H1 (cell line): Measurements from ENCODE around the gene STK36. TPM values are rescaled to one million over a fixed set of nuclear protein-coding genes. Genes with fewer than 3 reads are reported as not detected.

Source experiments
- CTCF ChIA-PET: fragments of 300-600 bp; sonication (Branson Sonifier 250); formaldehyde crosslinking; loops from one replicate; lab custom pipeline; 2021; ENCODE audit not compliant: partially characterized antibody; lab: Charles Lee
- POLR2A ChIA-PET: fragments of 300-600 bp; sonication (Branson Sonifier 250); formaldehyde crosslinking; loops from one replicate; lab custom pipeline; 2021; ENCODE audit warnings: inconsistent platforms; ENCODE audit not compliant: partially characterized antibody; lab: Charles Lee
- DNase-seq, 2 experiments: peaks; one replicate each; pipeline versions ENCODE4 v3.0.0 to v3.0.0-alpha.2; 2010 to 2022; ENCODE audit warnings: low spot score in 2 of 2, low read depth in 1 of 2, mixed read lengths in 1 of 2
- FAIRE-seq: peaks from 2 replicates; lab custom pipeline; 2011; peaks lifted over from hg19 to GRCh38; lab: Jason Lieb, UNC
- H2AFZ ChIP-seq: 2 replicates; pipeline ENCODE4 v1.8.1; 2012; ENCODE audit warnings: low read length, inconsistent platforms
- H2AK5ac ChIP-seq: 2 replicates; pipeline ENCODE4 v1.6.1; 2013; ENCODE audit warnings: low read depth, low read length
- H2BK120ac ChIP-seq: replicated peaks from 2 replicates; pipeline ENCODE3; 2013; ENCODE audit warnings: low read depth, low read length, inconsistent platforms
- H2BK12ac ChIP-seq: 2 replicates; pipeline ENCODE4 v1.6.1; 2013; ENCODE audit warnings: low read depth, low read length
- H2BK15ac ChIP-seq: 2 replicates; pipeline ENCODE4 v1.6.1; 2013; ENCODE audit warnings: low read length
- H2BK20ac ChIP-seq: 2 replicates; pipeline ENCODE4 v1.6.1; 2013; ENCODE audit warnings: low read length
- H2BK5ac ChIP-seq: 2 replicates; pipeline ENCODE4 v1.6.1; 2013; ENCODE audit warnings: low read depth, low read length
- H3K14ac ChIP-seq: 2 replicates; pipeline ENCODE4 v1.6.1; 2013; ENCODE audit warnings: inconsistent platforms; ENCODE audit not compliant: insufficient read length
- H3K18ac ChIP-seq: 2 replicates; pipeline ENCODE4 v1.6.1; 2013; ENCODE audit warnings: low read length; ENCODE audit errors: extremely low read depth
- H3K23ac ChIP-seq: 2 replicates; pipeline ENCODE4 v1.6.1; 2013; ENCODE audit warnings: inconsistent platforms; ENCODE audit not compliant: insufficient read length
- H3K23me2 ChIP-seq: 2 replicates; pipeline ENCODE4 v1.6.1; 2013; ENCODE audit warnings: low read depth, low read length
- H3K27ac ChIP-seq: 2 replicates; pipeline ENCODE4 v1.6.1; 2011; ENCODE audit warnings: low read depth, low read length, inconsistent platforms
- H3K27me3 ChIP-seq, 4 experiments: replicated peaks in 1 of 4; 1 replicate in 1 of 4; 2 replicates in 3 of 4; pipeline versions ENCODE4 v1.6.1 to v1.8.1; 2011 to 2013; ENCODE audit warnings: low read length in 3 of 4, mild to moderate bottlenecking in 3 of 4, inconsistent platforms in 2 of 4, mixed read lengths in 2 of 4, moderate library complexity in 1 of 4; ENCODE audit not compliant: control insufficient read depth in 3 of 4, insufficient read depth in 3 of 4; ENCODE audit errors: extremely low read depth in 1 of 4
- H3K36me3 ChIP-seq, 4 experiments: 2 replicates each; pipeline versions ENCODE4 v1.6.1 to v1.8.1; 2011 to 2013; ENCODE audit warnings: mild to moderate bottlenecking in 4 of 4, low read length in 3 of 4, moderate library complexity in 2 of 4, control low read depth in 1 of 4, inconsistent platforms in 1 of 4; ENCODE audit not compliant: insufficient read depth in 4 of 4, control insufficient read depth in 2 of 4
- H3K4ac ChIP-seq: replicated peaks from 2 replicates; pipeline ENCODE3; 2013; ENCODE audit warnings: low read length, low read depth, mixed read lengths, inconsistent platforms; ENCODE audit not compliant: insufficient read length
- H3K4me1 ChIP-seq, 4 experiments: replicated peaks in 1 of 4; 1 replicate in 1 of 4; 2 replicates in 3 of 4; pipeline versions ENCODE4 v1.6.1 to v1.8.1; 2011 to 2013; ENCODE audit warnings: low read length in 3 of 4, inconsistent platforms in 2 of 4, mixed read lengths in 1 of 4; ENCODE audit not compliant: insufficient read depth in 4 of 4, control insufficient read depth in 3 of 4
- H3K4me2 ChIP-seq, 2 experiments: 2 replicates each; pipeline versions ENCODE4 v1.6.1 to v1.8.1; 2011 to 2013; ENCODE audit warnings: low read depth in 2 of 2, low read length in 2 of 2, control low read depth in 1 of 2, inconsistent platforms in 1 of 2, mild to moderate bottlenecking in 1 of 2; ENCODE audit not compliant: insufficient read depth in 1 of 2
- H3K4me3 ChIP-seq, 4 experiments: fragments of 200-600, 300-600 bp in 1 of 4; sonication (generic), shearing (Covaris generic), sonication (Bioruptor Twin) in 1 of 4; 2 replicates each; pipeline versions ENCODE4 v1.5.1 to v1.8.1; 2011 to 2016; ENCODE audit warnings: low read length in 4 of 4, low read depth in 3 of 4, control low read depth in 2 of 4, inconsistent platforms in 2 of 4, mild to moderate bottlenecking in 2 of 4, mixed read lengths in 1 of 4, moderate library complexity in 1 of 4; ENCODE audit not compliant: insufficient read depth in 2 of 4; ENCODE audit errors: extremely low read depth in 1 of 4
- H3K56ac ChIP-seq: replicated peaks from 2 replicates; pipeline ENCODE3; 2013; ENCODE audit warnings: low read depth, mild to moderate bottlenecking, mixed read lengths, low read length, inconsistent platforms; ENCODE audit not compliant: insufficient read length
- H3K79me1 ChIP-seq: 2 replicates; pipeline ENCODE4 v1.6.1; 2013; ENCODE audit warnings: low read depth, low read length, control low read depth
- H3K79me2 ChIP-seq, 2 experiments: 2 replicates each; pipeline versions ENCODE4 v1.6.1 to v1.8.1; 2012 to 2013; ENCODE audit warnings: low read length in 2 of 2, mild to moderate bottlenecking in 2 of 2, inconsistent platforms in 1 of 2; ENCODE audit not compliant: insufficient read depth in 2 of 2, control insufficient read depth in 1 of 2
- H3K9ac ChIP-seq, 4 experiments: replicated peaks in 1 of 4; 1 replicate in 1 of 4; 2 replicates in 3 of 4; pipeline versions ENCODE4 v1.6.1 to v1.8.1; 2011 to 2013; ENCODE audit warnings: low read depth in 3 of 4, low read length in 3 of 4, control low read depth in 2 of 4, mild to moderate bottlenecking in 2 of 4, moderate library complexity in 2 of 4, inconsistent platforms in 1 of 4; ENCODE audit errors: extremely low read depth in 1 of 4
- H3K9me3 ChIP-seq, 2 experiments: 2 replicates each; pipeline versions ENCODE4 v1.6.1 to v1.8.1; 2012 to 2013; ENCODE audit warnings: mild to moderate bottlenecking in 2 of 2, moderate library complexity in 2 of 2, control low read depth in 1 of 2, inconsistent platforms in 1 of 2, low read depth in 1 of 2, low read length in 1 of 2, mixed read lengths in 1 of 2; ENCODE audit not compliant: insufficient read depth in 2 of 2
- H4K20me1 ChIP-seq, 2 experiments: replicated peaks in 1 of 2; 2 replicates each; pipeline versions ENCODE3 to v1.8.1; 2011 to 2013; ENCODE audit warnings: inconsistent platforms in 2 of 2, low read length in 2 of 2, mild to moderate bottlenecking in 1 of 2; ENCODE audit not compliant: insufficient read depth in 2 of 2, control insufficient read depth in 1 of 2
- H4K5ac ChIP-seq: 2 replicates; pipeline ENCODE4 v1.6.1; 2013; ENCODE audit warnings: low read length, low read depth, mixed read lengths, inconsistent platforms; ENCODE audit not compliant: insufficient read length
- H4K8ac ChIP-seq: 2 replicates; pipeline ENCODE4 v1.8.0; 2013; ENCODE audit warnings: mild to moderate bottlenecking, moderate library complexity, low read length, inconsistent platforms; ENCODE audit not compliant: insufficient read depth; ENCODE audit errors: extremely low read depth
- H4K91ac ChIP-seq: replicated peaks from 2 replicates; pipeline ENCODE3; 2013; ENCODE audit warnings: low read length, mixed read lengths, inconsistent platforms; ENCODE audit not compliant: insufficient read length
- ATF3 ChIP-seq: IDR thresholded peaks from 2 replicates; pipeline ENCODE4 v1.6.1; 2011; ENCODE audit warnings: low read depth, mild to moderate bottlenecking, low read length; ENCODE audit not compliant: insufficient read depth
- CEBPB ChIP-seq: IDR thresholded peaks from 2 replicates; pipeline ENCODE4 v1.6.1; 2012; ENCODE audit warnings: low read depth, low read length
- CHD2 ChIP-seq: IDR thresholded peaks from 2 replicates; pipeline ENCODE4 v1.6.1; 2012; ENCODE audit warnings: low read length, improper control_type of control experiment
- FOSL1 ChIP-seq: IDR thresholded peaks from 2 replicates; pipeline ENCODE4 v1.6.1; 2011; ENCODE audit warnings: mild to moderate bottlenecking, low read depth, low read length, moderate library complexity; ENCODE audit not compliant: insufficient read depth
- GTF2F1 ChIP-seq: IDR thresholded peaks from 2 replicates; pipeline ENCODE4 v1.6.1; 2012; ENCODE audit warnings: low read depth, low read length, improper control_type of control experiment, borderline replicate concordance
- KDM1A ChIP-seq: fragments of 200-600, 300-600 bp; sonication (generic); IDR thresholded peaks from 2 replicates; pipeline ENCODE4 v1.7.1; 2016; ENCODE audit warnings: mild to moderate bottlenecking, low read length, borderline replicate concordance
- MAX ChIP-seq: IDR thresholded peaks from 2 replicates; pipeline ENCODE4 v1.6.1; 2012; ENCODE audit warnings: inconsistent platforms
- POLR2A ChIP-seq, 2 experiments: IDR thresholded peaks; 1 replicate in 1 of 2; 2 replicates in 1 of 2; pipeline ENCODE4 v1.6.1; 2011; ENCODE audit warnings: low read depth in 2 of 2, low read length in 2 of 2, mild to moderate bottlenecking in 2 of 2; ENCODE audit errors: control extremely low read depth in 1 of 2
- POU5F1 ChIP-seq: IDR thresholded peaks from 2 replicates; pipeline ENCODE4 v1.6.1; 2011; ENCODE audit warnings: low read depth, mild to moderate bottlenecking, low read length, moderate library complexity
- RNF2 ChIP-seq: fragments of 200-900, 300-1000 bp; sonication (generic); IDR thresholded peaks from 2 replicates; pipeline ENCODE4 v1.7.1; 2016; ENCODE audit warnings: borderline replicate concordance, low read depth, mild to moderate bottlenecking, antibody characterized with exemption, low read length; ENCODE audit not compliant: poor library complexity, severe bottlenecking; ENCODE audit errors: missing control alignments
- SP4 ChIP-seq: IDR thresholded peaks from 2 replicates; pipeline ENCODE4 v1.6.1; 2012; ENCODE audit warnings: low read length, inconsistent platforms
- TBP ChIP-seq: IDR thresholded peaks from 2 replicates; pipeline ENCODE4 v1.6.1; 2011; ENCODE audit warnings: low read depth, low read length, improper control_type of control experiment
- TCF12 ChIP-seq: IDR thresholded peaks from 2 replicates; pipeline ENCODE4 v1.6.1; 2011; ENCODE audit warnings: low read depth, mild to moderate bottlenecking, low read length
- WGBS, 2 experiments: shearing (Covaris generic) in 1 of 2; methylation state at CpG; one replicate each; pipeline versions ENCODE4 v1.1.6 to v1.1.7; 2013 to 2015; ENCODE audit warnings: low lambda C conversion rate in 2 of 2, mixed read lengths in 2 of 2, inconsistent platforms in 1 of 2, low coverage in 1 of 2, missing lambda C conversion rate in 1 of 2; ENCODE audit not compliant: insufficient replicate concordance in 2 of 2, insufficient coverage in 1 of 2, insufficient read length in 1 of 2; ENCODE audit errors: extremely low coverage in 1 of 2, missing lambda C conversion rate in 1 of 2; 5-methylcytosine and 5-hydroxymethylcytosine counted together
- polyA plus RNA-seq, 7 experiments: library from polyadenylated mRNA; depleted of rRNA in 3 of 7; stranded (reverse) in 5 of 7; unstranded in 2 of 7; fragments of >200 nt in 5 of 7; fragments of 200-250 nt in 2 of 7; gene quantifications; 1 replicate in 5 of 7; 2 replicates in 1 of 7; 4 replicates in 1 of 7; pipeline versions ENCODE4 v1.2.1 to v1.2.3, GENCODE V29; 2011 to 2013; ENCODE audit warnings: missing spikeins in 2 of 7, mixed read lengths in 2 of 7
- total RNA-seq: library from RNA; stranded (reverse); fragmentation: NEBNext Ultra II Directional; extraction: Animal tissue kit (Norgen Biotek cat#: 25700); gene quantifications from 2 replicates; pipeline ENCODE4 v1.2.1, GENCODE V29; 2021

The STK36 gene
- total and polyA plus RNA-seq, 2 of the 8 experiments (the other 6 are each of a cell fraction or from before 2014, with no cell fraction given), result 41.4 to 57.6 TPM

- CTCF ChIA-PET, result no interaction called here
- peak overlapping the region; percentile 48; the same call in 1 of the 2 replicates for H2AFZ ChIP-seq
- TF ChIP-seq CEBPB, result no peak
- TF ChIP-seq FOSL1, result no peak
- TF ChIP-seq MAX, result no peak
- TF ChIP-seq SP4, result no peak
- TF ChIP-seq GTF2F1, result no peak
- no peak for TF ChIP-seq KDM1A
- TF ChIP-seq POU5F1, result no peak
- TF ChIP-seq POLR2A (IDR thresholded peaks at IDR 0.05; ENCODE audit: control extremely low read depth in 1 of 2, low read depth in 2 of 2, low read length in 2 of 2), result no peak
- no peak for TF ChIP-seq TBP
- TF ChIP-seq TCF12, result no peak
- no peak for TF ChIP-seq ATF3
- TF ChIP-seq RNF2, result no peak
- no peak for TF ChIP-seq CHD2
Measured at GRCh38 chr2:218622606-218623365, 49.1 kb upstream of the STK36 start.

More at GRCh38 chr2:218622606-218623365, 49.1 kb upstream of the STK36 start:
- Histone ChIP-seq H3K9ac (no peak overlapping the region), H3K9me3 (no peaks in the 10 kb centered on the region), H3K4me3 (no peak overlapping the region), H3K23me2 (no peaks in the 10 kb centered on the region), H3K27me3 (no peaks in the 10 kb centered on the region), H3K27ac (no peak overlapping the region), H2BK15ac (no peak overlapping the region), H3K18ac (no peak overlapping the region; the same call in 1 of the 2 replicates), H2BK5ac (no peak overlapping the region), H2AK5ac (no peak overlapping the region), H3K23ac (no peak overlapping the region), H2BK120ac (no peak overlapping the region), H4K20me1 (no peaks in the 10 kb centered on the region), H3K4me1 (no peaks in the 10 kb centered on the region; a peak in 1 of 7 replicates), H3K4me2 (no peak overlapping the region), H3K4ac (no peak overlapping the region), H3K79me2 (no peaks in the 10 kb centered on the region), H4K8ac (no peak overlapping the region), H3K36me3 (no peaks in the 10 kb centered on the region), H2BK20ac (no peak overlapping the region), H4K91ac (no peak overlapping the region), H3K79me1 (no peaks in the 10 kb centered on the region), H3K14ac (no peak overlapping the region), H3K56ac (no peak overlapping the region), H2BK12ac (no peak overlapping the region), H4K5ac (no peak overlapping the region)
- POLR2A ChIA-PET, result no interaction called here
- FAIRE-seq (no peak), DNase-seq (no peak)
- 93% methylated on average over 7 of the region's 7 CpGs; no CpG with 5 or more reads in 1 of the 2 experiments for WGBS, 2 experiments
